GM12878 (cell line): ENCODE results near the gene IFNE. TPM values are rescaled to one million over a fixed set of nuclear protein-coding genes. Genes with fewer than 3 reads are reported as not detected.

Experiments
- ATAC-seq: fragments of 200-7000 bp; cut with Tn5 transposase; 3 replicates; pipeline ENCODE4 v1.9.1; 2020; ENCODE audit warnings: mild to moderate bottlenecking, moderate library complexity
- Bru-seq: library from RNA; stranded (reverse); fragments of 400-500 nt; gene quantifications from one replicate; lab custom pipeline; 2021; lab: Mats Ljungman, UMichigan
- BruChase-seq, 2 experiments: library from RNA; stranded (reverse); fragments of 400-500 nt; gene quantifications; one replicate each; lab custom pipeline; 2021; lab: Mats Ljungman, UMichigan
- BruUV-seq: library from RNA; stranded (reverse); fragments of 400-500 nt; replicated peaks from 2 replicates; lab custom pipeline; 2021; lab: Mats Ljungman, UMichigan
- CTCF ChIA-PET: fragments of 300-600 bp; sonication (Branson Sonifier 250); formaldehyde crosslinking; extraction: SDS; loops from one replicate; lab custom pipeline; 2021; ENCODE audit warnings: inconsistent platforms; lab: Yijun Ruan, JAX
- POLR2A ChIA-PET: fragments of 350-600 bp; formaldehyde crosslinking; extraction: SDS; loops from one replicate; lab custom pipeline; 2021; ENCODE audit warnings: inconsistent platforms; lab: Charles Lee
- RAD21 ChIA-PET: fragments of 300-600 bp; sonication (Branson Sonifier 250); formaldehyde crosslinking; loops from one replicate; lab custom pipeline; 2023; ENCODE audit warnings: antibody characterized with exemption; ENCODE audit not compliant: unreplicated experiment; lab: Charles Lee
- SMC1A ChIA-PET: fragments of 300-600 bp; sonication (Branson Sonifier 250); formaldehyde crosslinking; loops from one replicate; lab custom pipeline; 2023; ENCODE audit not compliant: unreplicated experiment, uncharacterized antibody; lab: Charles Lee
- DNase-seq: peaks from one replicate; pipeline ENCODE4 v3.0.0-alpha.2; 2011; ENCODE audit warnings: low read depth, low spot score
- FAIRE-seq: peaks from 3 replicates; lab custom pipeline; 2011; peaks lifted over from hg19 to GRCh38; lab: Jason Lieb, UNC
- H2AFZ ChIP-seq: 2 replicates; pipeline ENCODE4 v1.6.0; 2011; ENCODE audit warnings: low read depth, low read length, control low read depth; ENCODE audit not compliant: control insufficient read depth
- H3K27ac ChIP-seq: 2 replicates; pipeline ENCODE4 v1.5.1; 2011; ENCODE audit warnings: control low read depth; ENCODE audit not compliant: control insufficient read depth, insufficient read depth
- H3K27me3 ChIP-seq, 2 experiments: replicated peaks in 1 of 2; 2 replicates each; pipeline versions ENCODE4 v1.6.0 to v1.6.1; 2011; ENCODE audit warnings: low read length in 1 of 2; ENCODE audit not compliant: control insufficient read depth in 2 of 2, insufficient read depth in 2 of 2
- H3K36me3 ChIP-seq, 2 experiments: 2 replicates each; pipeline ENCODE4 v1.5.1; 2011; ENCODE audit warnings: low read length in 1 of 2; ENCODE audit not compliant: control insufficient read depth in 2 of 2, insufficient read depth in 2 of 2
- H3K4me1 ChIP-seq: 2 replicates; pipeline ENCODE4 v1.6.1; 2011; ENCODE audit warnings: mild to moderate bottlenecking, low read length, moderate library complexity, mixed read lengths; ENCODE audit not compliant: control insufficient read depth, insufficient read depth
- H3K4me2 ChIP-seq: 2 replicates; pipeline ENCODE4 v1.6.0; 2011; ENCODE audit warnings: control low read depth; ENCODE audit not compliant: control insufficient read depth, insufficient read depth
- H3K4me3 ChIP-seq: fragments of 200-600 bp; sonication (generic); 2 replicates; pipeline ENCODE4 v1.5.1; 2016
- H3K79me2 ChIP-seq: 2 replicates; pipeline ENCODE4 v1.6.0; 2011; ENCODE audit warnings: low read length; ENCODE audit not compliant: control insufficient read depth, insufficient read depth
- H3K9ac ChIP-seq: 2 replicates; pipeline ENCODE4 v1.8.0; 2011; ENCODE audit warnings: low read length, control low read depth, mixed read lengths; ENCODE audit not compliant: control insufficient read depth, insufficient read depth
- H3K9me3 ChIP-seq: replicated peaks from 3 replicates; pipeline ENCODE4 v1.5.1; 2011; ENCODE audit warnings: mild to moderate bottlenecking, low read length; ENCODE audit not compliant: control insufficient read depth, insufficient read depth
- H4K20me1 ChIP-seq: 2 replicates; pipeline ENCODE4 v1.6.0; 2011; ENCODE audit not compliant: control insufficient read depth, insufficient read depth
- ASH2L ChIP-seq: fragments of 300-600, 200-600 bp; sonication (generic); IDR thresholded peaks from 2 replicates; pipeline ENCODE4 v1.6.1; 2017; ENCODE audit warnings: low read depth, mild to moderate bottlenecking, borderline replicate concordance
- BMI1 ChIP-seq: fragments of 450-650 bp; IDR thresholded peaks from 2 replicates; pipeline ENCODE4 v1.6.1; 2016; ENCODE audit warnings: mild to moderate bottlenecking, moderate library complexity, borderline replicate concordance
- ETV6 ChIP-seq, 2 experiments: fragments of 450-650 bp in 1 of 2; IDR thresholded peaks in 1 of 2; conservative IDR thresholded peaks in 1 of 2; 2 replicates each; pipeline ENCODE4 v1.6.1; 2014; ENCODE audit warnings: antibody characterized with exemption in 1 of 2, borderline replicate concordance in 1 of 2, low read depth in 1 of 2, mild to moderate bottlenecking in 1 of 2, moderate library complexity in 1 of 2
- IKZF2 ChIP-seq, 2 experiments: fragments of 450-650 bp; IDR thresholded peaks; 2 replicates each; pipeline ENCODE4 v1.6.1; 2017; ENCODE audit warnings: mild to moderate bottlenecking in 2 of 2, moderate library complexity in 2 of 2
- NFIC ChIP-seq: IDR thresholded peaks from 2 replicates; pipeline ENCODE4 v1.6.1; 2012; ENCODE audit warnings: low read depth, mild to moderate bottlenecking, inconsistent platforms, low read length, moderate library complexity
- POLR2AphosphoS5 ChIP-seq: IDR thresholded peaks from 2 replicates; pipeline ENCODE4 v1.6.1; 2011; ENCODE audit warnings: mild to moderate bottlenecking, low read length, inconsistent platforms
- RAD21 ChIP-seq: IDR thresholded peaks from 2 replicates; pipeline ENCODE4 v1.6.1; 2011; ENCODE audit warnings: mild to moderate bottlenecking, low read depth, low read length, moderate library complexity; ENCODE audit not compliant: insufficient read depth
- SIN3A ChIP-seq: IDR thresholded peaks from 2 replicates; pipeline ENCODE4 v1.6.1; 2012; ENCODE audit warnings: low read depth, low read length, improper control_type of control experiment
- SMAD5 ChIP-seq: IDR thresholded peaks from 2 replicates; pipeline ENCODE4 v1.6.1; 2016; ENCODE audit warnings: antibody characterized with exemption, low read depth
- TCF3 ChIP-seq: IDR thresholded peaks from 2 replicates; pipeline ENCODE4 v1.6.1; 2012; ENCODE audit warnings: low read depth, mild to moderate bottlenecking, low read length, borderline replicate concordance; ENCODE audit not compliant: insufficient read depth
- WGBS: methylation state at CpG from one replicate; pipeline ENCODE4 v1.1.6; 2016; ENCODE audit warnings: low lambda C conversion rate; ENCODE audit not compliant: insufficient replicate concordance, insufficient coverage; ENCODE audit errors: missing lambda C conversion rate; 5-methylcytosine and 5-hydroxymethylcytosine counted together
- in situ Hi-C: fragments of 300-500 bp; cut with MboI; formaldehyde crosslinking; loops from 9 replicates; pipeline ENCODE4 v1.14.3; 2018; ENCODE audit warnings: mixed read lengths
- intact Hi-C: fragments of 100-400 bp; cut with micrococcal nuclease; formaldehyde crosslinking; loops from one replicate; pipeline ENCODE4 v1.14.2; 2022; ENCODE audit not compliant: unreplicated experiment
- long read RNA-seq, 2 experiments: library from polyadenylated mRNA; unstranded; transcript quantifications; one replicate each; pipeline ENCODE4 v2.0.0, GENCODE V29; 2019 to 2020
- polyA minus RNA-seq, 3 experiments: library from RNA; depleted of rRNA, polyadenylated mRNA; stranded (reverse); fragments of >200 nt; gene quantifications; 2 replicates each; pipeline ENCODE4 v1.2.3, GENCODE V29; 2011
- polyA plus RNA-seq, 11 experiments: library from polyadenylated mRNA; depleted of rRNA in 4 of 11; unstranded in 6 of 11; stranded (reverse) in 5 of 11; fragments of >200 nt; fragmentation: Nextera tagmentation in 4 of 11; fragmentation: Illumina TruSeq in 1 of 11; extraction: Ambion mirVana in 4 of 11; extraction: Trizol in 1 of 11; gene quantifications; 1 replicate in 1 of 11; 2 replicates in 10 of 11; pipeline versions ENCODE4 v1.2.1 to v1.2.3, GENCODE V29; 2011 to 2016; ENCODE audit warnings: inconsistent platforms in 2 of 11, missing spikeins in 2 of 11, low read depth in 1 of 11
- total RNA-seq, 4 experiments: library from RNA; depleted of rRNA in 3 of 4; stranded (reverse); fragments of >200 nt in 3 of 4; fragmentation: Illumina TruSeq in 1 of 4; extraction: Trizol in 1 of 4; gene quantifications; 2 replicates each; pipeline versions ENCODE4 v1.2.1 to v1.2.3, GENCODE V29; 2013 to 2021
- TF ChIP-seq, protein P1 (sequence below): fragments of 450-650 bp; IDR thresholded peaks from 2 replicates; pipeline ENCODE4 v1.6.1; 2017; ENCODE audit warnings: mild to moderate bottlenecking

Gene IFNE, protein sequence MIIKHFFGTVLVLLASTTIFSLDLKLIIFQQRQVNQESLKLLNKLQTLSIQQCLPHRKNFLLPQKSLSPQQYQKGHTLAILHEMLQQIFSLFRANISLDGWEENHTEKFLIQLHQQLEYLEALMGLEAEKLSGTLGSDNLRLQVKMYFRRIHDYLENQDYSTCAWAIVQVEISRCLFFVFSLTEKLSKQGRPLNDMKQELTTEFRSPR
- total RNA-seq (2013; cell fraction: nucleolus; rRNA removed) = not detected in 2 replicates
- not detected in 2 replicates for total RNA-seq (2014; rRNA removed)
- total RNA-seq (2014; rRNA removed; fragmentation: Illumina TruSeq; extraction: Trizol) = not detected in 2 replicates
- not detected in 2 replicates for total RNA-seq (2021)
- polyA plus RNA-seq (2011; ENCODE audit: low read depth) = not detected
- polyA plus RNA-seq (2011; rRNA removed) = not detected in 2 replicates
- polyA plus RNA-seq (2011; cell fraction: cytosol; rRNA removed) = not detected in 2 replicates
- not detected in 2 replicates for polyA plus RNA-seq (2011; cell fraction: nucleus; rRNA removed)
- not detected in 2 replicates for polyA plus RNA-seq (2012)
- not detected in 2 replicates for polyA plus RNA-seq (2014; fragmentation: Illumina TruSeq; extraction: Trizol)
- not detected for polyA plus RNA-seq (2014; fragmentation: Nextera tagmentation; extraction: Ambion mirVana)
- polyA plus RNA-seq (2014; rRNA removed) = not detected in 2 replicates
- polyA plus RNA-seq (2016; fragmentation: Nextera tagmentation; extraction: Ambion mirVana) = not detected
- not detected in 2 replicates for polyA minus RNA-seq (2011; rRNA and poly(A)+ RNA removed)
- polyA minus RNA-seq (2011; cell fraction: cytosol; rRNA and poly(A)+ RNA removed) = not detected in 2 replicates
- not detected in 2 replicates for polyA minus RNA-seq (2011; cell fraction: nucleus; rRNA and poly(A)+ RNA removed)
- Bru-seq, nascent RNA = not detected
- not detected for BruChase-seq, experiment 1, labeled RNA remaining after a 6-hour chase
- BruChase-seq, experiment 2, labeled RNA remaining after a 2-hour chase = not detected
- long read RNA-seq, experiment 1 = 0 reads
- long read RNA-seq, experiment 2 = 0 reads

DNA sequence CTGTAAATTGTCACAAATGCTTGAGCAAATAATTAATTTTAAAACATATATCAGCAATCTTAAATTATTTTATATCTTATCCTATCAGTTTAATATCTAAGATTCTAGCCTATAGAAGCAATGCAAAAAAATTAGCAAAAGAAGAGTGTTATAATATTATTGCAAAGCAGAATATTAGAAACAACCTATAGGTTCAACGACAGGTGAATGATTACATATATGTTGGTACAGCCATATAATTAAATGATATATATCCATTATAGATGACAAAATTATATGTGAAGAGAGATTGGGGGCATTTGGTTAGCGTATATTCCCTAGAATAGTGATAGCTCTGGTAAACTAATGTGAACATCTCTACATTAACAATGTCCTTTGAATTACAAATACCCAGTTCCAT is at the start of gene IFNE:
IFNE (minus strand) TSS at position 101 of the 400 bp plus-strand sequence. CDS start 619 bp downstream, outside the sequence.
- SMC1A ChIA-PET = interaction anchor here (0.7 kb wide), 1 partner anchor 526 kb away, joined by 3 read pairs; no protein-coding TSS in a partner anchor
- peak within 1 kb of the TSS; percentile 21; the same call in 1 of the 2 replicates for H3K4me2 ChIP-seq
- RAD21 ChIA-PET = no interaction called here
- no peak for ATAC-seq
- FAIRE-seq = no peak
- H2AFZ ChIP-seq = no peak within 1 kb of the TSS; the same call in 1 of the 2 replicates
- no peak within 1 kb of the TSS for H3K9ac ChIP-seq
- no peaks in the 10 kb centered on the region for H3K36me3 ChIP-seq
- H3K27ac ChIP-seq = no peak within 1 kb of the TSS
- peaks cover 3% of the 10 kb centered on the region; the same call in 1 of the 2 replicates for H3K4me1 ChIP-seq
- in situ Hi-C loops = no loop called here
- POLR2A ChIA-PET = no interaction called here
- H3K4me3 ChIP-seq = no peak within 1 kb of the TSS
- no TSS peak for BruUV-seq
- H3K79me2 ChIP-seq = no peaks in the 10 kb centered on the region
- intact Hi-C loops = loop anchor here (5.0 kb wide), 1 partner anchor 225 kb away; no protein-coding TSS in a partner anchor
- DNase-seq = no peak
- CTCF ChIA-PET = interaction anchor here (1.8 kb wide), 1 partner anchor 16 kb away, joined by 4 read pairs; no protein-coding TSS in a partner anchor
- no peaks in the 10 kb centered on the region for H4K20me1 ChIP-seq
- no peaks in the 10 kb centered on the region for H3K9me3 ChIP-seq
- H3K27me3 ChIP-seq = no peaks in the 10 kb centered on the region; a peak in 1 of 4 replicates
- TF ChIP-seq BMI1 = no peak
- TF ChIP-seq RAD21 = no peak
- TF ChIP-seq SMAD5 = no peak
- no peak for TF ChIP-seq ETV6 (conservative IDR thresholded peaks at IDR 0.05 in 1 of 2, IDR thresholded peaks at IDR 0.05 in 1 of 2; ENCODE audit: borderline replicate concordance in 1 of 2, low read depth in 1 of 2)
- TF ChIP-seq, protein P1, sequence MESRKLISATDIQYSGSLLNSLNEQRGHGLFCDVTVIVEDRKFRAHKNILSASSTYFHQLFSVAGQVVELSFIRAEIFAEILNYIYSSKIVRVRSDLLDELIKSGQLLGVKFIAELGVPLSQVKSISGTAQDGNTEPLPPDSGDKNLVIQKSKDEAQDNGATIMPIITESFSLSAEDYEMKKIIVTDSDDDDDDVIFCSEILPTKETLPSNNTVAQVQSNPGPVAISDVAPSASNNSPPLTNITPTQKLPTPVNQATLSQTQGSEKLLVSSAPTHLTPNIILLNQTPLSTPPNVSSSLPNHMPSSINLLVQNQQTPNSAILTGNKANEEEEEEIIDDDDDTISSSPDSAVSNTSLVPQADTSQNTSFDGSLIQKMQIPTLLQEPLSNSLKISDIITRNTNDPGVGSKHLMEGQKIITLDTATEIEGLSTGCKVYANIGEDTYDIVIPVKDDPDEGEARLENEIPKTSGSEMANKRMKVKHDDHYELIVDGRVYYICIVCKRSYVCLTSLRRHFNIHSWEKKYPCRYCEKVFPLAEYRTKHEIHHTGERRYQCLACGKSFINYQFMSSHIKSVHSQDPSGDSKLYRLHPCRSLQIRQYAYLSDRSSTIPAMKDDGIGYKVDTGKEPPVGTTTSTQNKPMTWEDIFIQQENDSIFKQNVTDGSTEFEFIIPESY = no peak
- TF ChIP-seq TCF3 = no peak
- no peak for TF ChIP-seq ASH2L
- TF ChIP-seq SIN3A = no peak
- no peak for TF ChIP-seq IKZF2 (IDR thresholded peaks at IDR 0.05)
- no peak for TF ChIP-seq NFIC
- no peak for TF ChIP-seq POLR2AphosphoS5
- TF ChIP-seq, all 136 proteins: peak for 0
- 28% methylated on average over 2 of the region's 2 CpGs for WGBS
